GM18870 (cell line): ENCODE measurements around the gene MGAT4B.

Experiments used
- ATAC-seq: cut with Tn5 transposase; IDR thresholded peaks from one replicate; pipeline ENCODE4 v1.9.1; 2021; ENCODE audit warnings: moderate library complexity; ENCODE audit not compliant: unreplicated experiment

Gene MGAT4B

GRCh38 chr5:179749857-179750508, 56.7 kb downstream of the MGAT4B start:
- ATAC-seq: no peak

- no peak for ATAC-seq
Observed at GRCh38 chr5:179747811-179748210, 58.9 kb downstream of the MGAT4B start.
